ENCODE data around the gene RAPGEFL1.
"Not testable (repeated sequence)": the region's sequence is repeated elsewhere in the genome, so short reads cannot be mapped to it uniquely, and the experiment has no call there.

DNA sequence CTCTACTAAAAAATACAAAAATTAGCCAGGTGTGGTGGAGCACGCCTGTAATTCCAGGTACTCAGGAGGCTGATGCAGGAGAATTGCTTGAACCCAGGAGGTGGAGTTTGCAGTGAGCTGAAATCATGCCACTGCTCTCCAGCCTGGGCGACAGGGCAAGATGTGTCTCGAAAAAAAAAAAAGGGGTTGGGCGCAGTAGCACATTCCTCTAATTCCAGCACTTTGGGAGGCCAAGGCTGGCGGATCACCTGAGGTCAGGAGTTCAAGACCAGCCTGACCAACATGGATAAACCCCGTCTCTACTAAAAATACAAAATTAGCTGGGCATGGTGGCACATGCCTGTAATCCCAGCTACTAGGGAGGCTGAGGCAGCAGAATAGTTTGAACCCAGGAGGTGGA is 36.6 kb downstream of the RAPGEFL1 start:
- TF ChIP-seq, protein P1, sequence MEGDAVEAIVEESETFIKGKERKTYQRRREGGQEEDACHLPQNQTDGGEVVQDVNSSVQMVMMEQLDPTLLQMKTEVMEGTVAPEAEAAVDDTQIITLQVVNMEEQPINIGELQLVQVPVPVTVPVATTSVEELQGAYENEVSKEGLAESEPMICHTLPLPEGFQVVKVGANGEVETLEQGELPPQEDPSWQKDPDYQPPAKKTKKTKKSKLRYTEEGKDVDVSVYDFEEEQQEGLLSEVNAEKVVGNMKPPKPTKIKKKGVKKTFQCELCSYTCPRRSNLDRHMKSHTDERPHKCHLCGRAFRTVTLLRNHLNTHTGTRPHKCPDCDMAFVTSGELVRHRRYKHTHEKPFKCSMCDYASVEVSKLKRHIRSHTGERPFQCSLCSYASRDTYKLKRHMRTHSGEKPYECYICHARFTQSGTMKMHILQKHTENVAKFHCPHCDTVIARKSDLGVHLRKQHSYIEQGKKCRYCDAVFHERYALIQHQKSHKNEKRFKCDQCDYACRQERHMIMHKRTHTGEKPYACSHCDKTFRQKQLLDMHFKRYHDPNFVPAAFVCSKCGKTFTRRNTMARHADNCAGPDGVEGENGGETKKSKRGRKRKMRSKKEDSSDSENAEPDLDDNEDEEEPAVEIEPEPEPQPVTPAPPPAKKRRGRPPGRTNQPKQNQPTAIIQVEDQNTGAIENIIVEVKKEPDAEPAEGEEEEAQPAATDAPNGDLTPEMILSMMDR (IDR thresholded peaks at IDR 0.05) = not testable (repeated sequence)
- TF ChIP-seq, protein P2, sequence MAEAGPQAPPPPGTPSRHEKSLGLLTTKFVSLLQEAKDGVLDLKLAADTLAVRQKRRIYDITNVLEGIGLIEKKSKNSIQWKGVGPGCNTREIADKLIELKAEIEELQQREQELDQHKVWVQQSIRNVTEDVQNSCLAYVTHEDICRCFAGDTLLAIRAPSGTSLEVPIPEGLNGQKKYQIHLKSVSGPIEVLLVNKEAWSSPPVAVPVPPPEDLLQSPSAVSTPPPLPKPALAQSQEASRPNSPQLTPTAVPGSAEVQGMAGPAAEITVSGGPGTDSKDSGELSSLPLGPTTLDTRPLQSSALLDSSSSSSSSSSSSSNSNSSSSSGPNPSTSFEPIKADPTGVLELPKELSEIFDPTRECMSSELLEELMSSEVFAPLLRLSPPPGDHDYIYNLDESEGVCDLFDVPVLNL (CRISPR knock-in tag; IDR thresholded peaks at IDR 0.05; ENCODE audit: borderline replicate concordance, low read depth) = not testable (repeated sequence)
- TF ChIP-seq, protein P3, sequence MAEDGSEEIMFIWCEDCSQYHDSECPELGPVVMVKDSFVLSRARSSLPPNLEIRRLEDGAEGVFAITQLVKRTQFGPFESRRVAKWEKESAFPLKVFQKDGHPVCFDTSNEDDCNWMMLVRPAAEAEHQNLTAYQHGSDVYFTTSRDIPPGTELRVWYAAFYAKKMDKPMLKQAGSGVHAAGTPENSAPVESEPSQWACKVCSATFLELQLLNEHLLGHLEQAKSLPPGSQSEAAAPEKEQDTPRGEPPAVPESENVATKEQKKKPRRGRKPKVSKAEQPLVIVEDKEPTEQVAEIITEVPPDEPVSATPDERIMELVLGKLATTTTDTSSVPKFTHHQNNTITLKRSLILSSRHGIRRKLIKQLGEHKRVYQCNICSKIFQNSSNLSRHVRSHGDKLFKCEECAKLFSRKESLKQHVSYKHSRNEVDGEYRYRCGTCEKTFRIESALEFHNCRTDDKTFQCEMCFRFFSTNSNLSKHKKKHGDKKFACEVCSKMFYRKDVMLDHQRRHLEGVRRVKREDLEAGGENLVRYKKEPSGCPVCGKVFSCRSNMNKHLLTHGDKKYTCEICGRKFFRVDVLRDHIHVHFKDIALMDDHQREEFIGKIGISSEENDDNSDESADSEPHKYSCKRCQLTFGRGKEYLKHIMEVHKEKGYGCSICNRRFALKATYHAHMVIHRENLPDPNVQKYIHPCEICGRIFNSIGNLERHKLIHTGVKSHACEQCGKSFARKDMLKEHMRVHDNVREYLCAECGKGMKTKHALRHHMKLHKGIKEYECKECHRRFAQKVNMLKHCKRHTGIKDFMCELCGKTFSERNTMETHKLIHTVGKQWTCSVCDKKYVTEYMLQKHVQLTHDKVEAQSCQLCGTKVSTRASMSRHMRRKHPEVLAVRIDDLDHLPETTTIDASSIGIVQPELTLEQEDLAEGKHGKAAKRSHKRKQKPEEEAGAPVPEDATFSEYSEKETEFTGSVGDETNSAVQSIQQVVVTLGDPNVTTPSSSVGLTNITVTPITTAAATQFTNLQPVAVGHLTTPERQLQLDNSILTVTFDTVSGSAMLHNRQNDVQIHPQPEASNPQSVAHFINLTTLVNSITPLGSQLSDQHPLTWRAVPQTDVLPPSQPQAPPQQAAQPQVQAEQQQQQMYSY (CRISPR knock-in tag; IDR thresholded peaks at IDR 0.05) = not testable (repeated sequence)
- TF ChIP-seq, protein P4, sequence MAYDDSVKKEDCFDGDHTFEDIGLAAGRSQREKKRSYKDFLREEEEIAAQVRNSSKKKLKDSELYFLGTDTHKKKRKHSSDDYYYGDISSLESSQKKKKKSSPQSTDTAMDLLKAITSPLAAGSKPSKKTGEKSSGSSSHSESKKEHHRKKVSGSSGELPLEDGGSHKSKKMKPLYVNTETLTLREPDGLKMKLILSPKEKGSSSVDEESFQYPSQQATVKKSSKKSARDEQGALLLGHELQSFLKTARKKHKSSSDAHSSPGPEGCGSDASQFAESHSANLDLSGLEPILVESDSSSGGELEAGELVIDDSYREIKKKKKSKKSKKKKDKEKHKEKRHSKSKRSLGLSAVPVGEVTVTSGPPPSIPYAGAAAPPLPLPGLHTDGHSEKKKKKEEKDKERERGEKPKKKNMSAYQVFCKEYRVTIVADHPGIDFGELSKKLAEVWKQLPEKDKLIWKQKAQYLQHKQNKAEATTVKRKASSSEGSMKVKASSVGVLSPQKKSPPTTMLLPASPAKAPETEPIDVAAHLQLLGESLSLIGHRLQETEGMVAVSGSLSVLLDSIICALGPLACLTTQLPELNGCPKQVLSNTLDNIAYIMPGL (CRISPR knock-in tag; IDR thresholded peaks at IDR 0.05) = not testable (repeated sequence)
- not testable (repeated sequence) for TF ChIP-seq GABPB1 (CRISPR knock-in tag; IDR thresholded peaks at IDR 0.05); NFYB (CRISPR knock-in tag; conservative IDR thresholded peaks at IDR 0.05; ENCODE audit: low read depth); ZNF219 (CRISPR knock-in tag; IDR thresholded peaks at IDR 0.05; ENCODE audit: borderline replicate concordance); IRF2 (CRISPR knock-in tag; IDR thresholded peaks at IDR 0.05; ENCODE audit: borderline replicate concordance, low read depth)
- TF ChIP-seq, protein P5, sequence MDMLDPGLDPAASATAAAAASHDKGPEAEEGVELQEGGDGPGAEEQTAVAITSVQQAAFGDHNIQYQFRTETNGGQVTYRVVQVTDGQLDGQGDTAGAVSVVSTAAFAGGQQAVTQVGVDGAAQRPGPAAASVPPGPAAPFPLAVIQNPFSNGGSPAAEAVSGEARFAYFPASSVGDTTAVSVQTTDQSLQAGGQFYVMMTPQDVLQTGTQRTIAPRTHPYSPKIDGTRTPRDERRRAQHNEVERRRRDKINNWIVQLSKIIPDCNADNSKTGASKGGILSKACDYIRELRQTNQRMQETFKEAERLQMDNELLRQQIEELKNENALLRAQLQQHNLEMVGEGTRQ (CRISPR knock-in tag; IDR thresholded peaks at IDR 0.05) = not testable (repeated sequence)
- TF ChIP-seq, protein P6, sequence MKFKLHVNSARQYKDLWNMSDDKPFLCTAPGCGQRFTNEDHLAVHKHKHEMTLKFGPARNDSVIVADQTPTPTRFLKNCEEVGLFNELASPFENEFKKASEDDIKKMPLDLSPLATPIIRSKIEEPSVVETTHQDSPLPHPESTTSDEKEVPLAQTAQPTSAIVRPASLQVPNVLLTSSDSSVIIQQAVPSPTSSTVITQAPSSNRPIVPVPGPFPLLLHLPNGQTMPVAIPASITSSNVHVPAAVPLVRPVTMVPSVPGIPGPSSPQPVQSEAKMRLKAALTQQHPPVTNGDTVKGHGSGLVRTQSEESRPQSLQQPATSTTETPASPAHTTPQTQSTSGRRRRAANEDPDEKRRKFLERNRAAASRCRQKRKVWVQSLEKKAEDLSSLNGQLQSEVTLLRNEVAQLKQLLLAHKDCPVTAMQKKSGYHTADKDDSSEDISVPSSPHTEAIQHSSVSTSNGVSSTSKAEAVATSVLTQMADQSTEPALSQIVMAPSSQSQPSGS (CRISPR knock-in tag; IDR thresholded peaks at IDR 0.05; ENCODE audit: borderline replicate concordance, low read depth) = not testable (repeated sequence)
- TF ChIP-seq, protein P7, sequence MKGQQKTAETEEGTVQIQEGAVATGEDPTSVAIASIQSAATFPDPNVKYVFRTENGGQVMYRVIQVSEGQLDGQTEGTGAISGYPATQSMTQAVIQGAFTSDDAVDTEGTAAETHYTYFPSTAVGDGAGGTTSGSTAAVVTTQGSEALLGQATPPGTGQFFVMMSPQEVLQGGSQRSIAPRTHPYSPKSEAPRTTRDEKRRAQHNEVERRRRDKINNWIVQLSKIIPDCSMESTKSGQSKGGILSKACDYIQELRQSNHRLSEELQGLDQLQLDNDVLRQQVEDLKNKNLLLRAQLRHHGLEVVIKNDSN (CRISPR knock-in tag; IDR thresholded peaks at IDR 0.05) = not testable (repeated sequence)
